Vagina (tissue), 2 donors: ENCODE measurements around the gene CD70.

ENCODE experiments used
- POLR2AphosphoS5 ChIP-seq, 2 donors: sonication (generic); formaldehyde crosslinking; IDR thresholded peaks; one replicate each; pipeline ENCODE4 v1.9.0; 2017; ENCODE audit warnings: antibody characterized with exemption in 2 of 2, mild to moderate bottlenecking in 2 of 2, low read depth in 1 of 2; ENCODE audit not compliant: insufficient read depth in 1 of 2
- TF ChIP-seq, protein P1 (sequence below), 3 experiments: fragments of 450-650 bp in 2 of 3; fragments of 200-600 bp in 1 of 3; sonication (generic) in 1 of 3; IDR thresholded peaks; one replicate each; pipeline ENCODE4 v1.5.1; 2017 to 2019; ENCODE audit warnings: antibody characterized with exemption in 3 of 3, mild to moderate bottlenecking in 2 of 3, moderate library complexity in 2 of 3

DNA sequence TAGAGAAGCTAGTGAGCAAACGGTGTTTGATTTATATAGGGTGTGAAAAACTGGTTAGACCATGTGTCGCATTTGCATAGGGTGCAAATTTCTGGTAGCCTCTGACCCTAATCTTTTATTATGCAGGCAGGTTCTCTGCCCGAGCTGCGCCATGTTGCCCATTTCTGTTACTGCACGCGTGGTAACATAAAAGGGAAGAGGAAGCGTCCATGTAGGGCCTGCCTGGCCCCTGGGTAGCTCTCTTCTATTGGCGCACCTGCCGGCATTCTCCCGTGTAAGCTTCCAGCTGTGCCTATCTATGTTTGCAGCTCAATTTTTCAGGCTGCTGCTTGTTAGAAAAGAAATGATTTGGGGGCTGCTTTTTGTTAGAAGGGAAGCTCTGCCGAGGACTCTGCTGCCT lies 14.0 kb upstream of the CD70 start:
- TF ChIP-seq, protein P1, sequence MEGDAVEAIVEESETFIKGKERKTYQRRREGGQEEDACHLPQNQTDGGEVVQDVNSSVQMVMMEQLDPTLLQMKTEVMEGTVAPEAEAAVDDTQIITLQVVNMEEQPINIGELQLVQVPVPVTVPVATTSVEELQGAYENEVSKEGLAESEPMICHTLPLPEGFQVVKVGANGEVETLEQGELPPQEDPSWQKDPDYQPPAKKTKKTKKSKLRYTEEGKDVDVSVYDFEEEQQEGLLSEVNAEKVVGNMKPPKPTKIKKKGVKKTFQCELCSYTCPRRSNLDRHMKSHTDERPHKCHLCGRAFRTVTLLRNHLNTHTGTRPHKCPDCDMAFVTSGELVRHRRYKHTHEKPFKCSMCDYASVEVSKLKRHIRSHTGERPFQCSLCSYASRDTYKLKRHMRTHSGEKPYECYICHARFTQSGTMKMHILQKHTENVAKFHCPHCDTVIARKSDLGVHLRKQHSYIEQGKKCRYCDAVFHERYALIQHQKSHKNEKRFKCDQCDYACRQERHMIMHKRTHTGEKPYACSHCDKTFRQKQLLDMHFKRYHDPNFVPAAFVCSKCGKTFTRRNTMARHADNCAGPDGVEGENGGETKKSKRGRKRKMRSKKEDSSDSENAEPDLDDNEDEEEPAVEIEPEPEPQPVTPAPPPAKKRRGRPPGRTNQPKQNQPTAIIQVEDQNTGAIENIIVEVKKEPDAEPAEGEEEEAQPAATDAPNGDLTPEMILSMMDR (IDR thresholded peaks at IDR 0.05): no peak
- TF ChIP-seq POLR2AphosphoS5 (IDR thresholded peaks at IDR 0.05; ENCODE audit: insufficient read depth in 1 of 2, low read depth in 1 of 2): no peak
